Common myeloid progenitor, CD34-positive (primary cell): Measurements from ENCODE around the gene FIP1L1.

Source experiments
- CTCF ChIA-PET: fragments of 350-600 bp; sonication (Branson Sonifier 250); formaldehyde crosslinking; loops from one replicate; lab custom pipeline; 2021; ENCODE audit warnings: antibody characterized with exemption; lab: Charles Lee
- POLR2A ChIA-PET: fragments of 350-600 bp; sonication (Branson Sonifier 250); formaldehyde crosslinking; loops from one replicate; lab custom pipeline; 2021; ENCODE audit warnings: antibody characterized with exemption; lab: Charles Lee
- DNase-seq, 3 donors: peaks; one replicate each; pipeline versions ENCODE4 v3.0.0 to v3.0.0-alpha.2; 2013
- H3K27ac ChIP-seq, 2 experiments: 1 replicate in 1 of 2; 2 replicates in 1 of 2; pipeline ENCODE4 v1.7.0; 2013; ENCODE audit warnings: inconsistent platforms in 2 of 2, low read length in 2 of 2, mild to moderate bottlenecking in 2 of 2, low read depth in 1 of 2, moderate library complexity in 1 of 2; ENCODE audit not compliant: severe bottlenecking in 2 of 2, insufficient read depth in 1 of 2, poor library complexity in 1 of 2
- H3K27me3 ChIP-seq, 5 experiments: replicated peaks in 2 of 5; 1 replicate in 3 of 5; 2 replicates in 2 of 5; pipeline versions ENCODE4 v1.6.1 to v1.7.0; 2013; ENCODE audit warnings: low read length in 4 of 5, mild to moderate bottlenecking in 2 of 5, moderate library complexity in 2 of 5, inconsistent platforms in 1 of 5; ENCODE audit not compliant: insufficient read depth in 5 of 5, control insufficient read depth in 4 of 5
- H3K36me3 ChIP-seq, 4 experiments: 1 replicate in 2 of 4; 2 replicates in 2 of 4; pipeline versions ENCODE4 v1.6.1 to v1.7.0; 2013; ENCODE audit warnings: low read length in 3 of 4, control low read depth in 1 of 4, mild to moderate bottlenecking in 1 of 4; ENCODE audit not compliant: control insufficient read depth in 4 of 4, insufficient read depth in 4 of 4
- H3K4me1 ChIP-seq, 4 experiments: 1 replicate in 3 of 4; 2 replicates in 1 of 4; pipeline versions ENCODE4 v1.6.1 to v1.7.1; 2013; ENCODE audit warnings: low read length in 3 of 4, mild to moderate bottlenecking in 3 of 4, control low read depth in 1 of 4, inconsistent platforms in 1 of 4, moderate library complexity in 1 of 4; ENCODE audit not compliant: control insufficient read depth in 4 of 4, insufficient read depth in 4 of 4; ENCODE audit errors: control extremely low read depth in 1 of 4
- H3K4me3 ChIP-seq, 7 experiments: 1 replicate in 4 of 7; 2 replicates in 3 of 7; pipeline versions ENCODE4 v1.5.1 to v1.7.0; 2013; ENCODE audit warnings: mild to moderate bottlenecking in 7 of 7, low read length in 6 of 7, moderate library complexity in 6 of 7, inconsistent platforms in 2 of 7, low read depth in 2 of 7, control low read depth in 1 of 7; ENCODE audit not compliant: insufficient read depth in 4 of 7, control insufficient read depth in 1 of 7; ENCODE audit errors: extremely low read depth in 1 of 7
- H3K9me3 ChIP-seq, 5 experiments: 1 replicate in 4 of 5; 2 replicates in 1 of 5; pipeline versions ENCODE4 v1.6.1 to v1.7.1; 2013; ENCODE audit warnings: low read length in 4 of 5, mild to moderate bottlenecking in 2 of 5, inconsistent platforms in 1 of 5, low read depth in 1 of 5, moderate library complexity in 1 of 5; ENCODE audit not compliant: control insufficient read depth in 4 of 5, insufficient read depth in 2 of 5; ENCODE audit errors: control extremely low read depth in 1 of 5
- WGBS: methylation state at CpG from one replicate; pipeline ENCODE4 v1.1.5; 2013; ENCODE audit not compliant: insufficient coverage; 5-methylcytosine and 5-hydroxymethylcytosine counted together

Gene FIP1L1

DNA sequence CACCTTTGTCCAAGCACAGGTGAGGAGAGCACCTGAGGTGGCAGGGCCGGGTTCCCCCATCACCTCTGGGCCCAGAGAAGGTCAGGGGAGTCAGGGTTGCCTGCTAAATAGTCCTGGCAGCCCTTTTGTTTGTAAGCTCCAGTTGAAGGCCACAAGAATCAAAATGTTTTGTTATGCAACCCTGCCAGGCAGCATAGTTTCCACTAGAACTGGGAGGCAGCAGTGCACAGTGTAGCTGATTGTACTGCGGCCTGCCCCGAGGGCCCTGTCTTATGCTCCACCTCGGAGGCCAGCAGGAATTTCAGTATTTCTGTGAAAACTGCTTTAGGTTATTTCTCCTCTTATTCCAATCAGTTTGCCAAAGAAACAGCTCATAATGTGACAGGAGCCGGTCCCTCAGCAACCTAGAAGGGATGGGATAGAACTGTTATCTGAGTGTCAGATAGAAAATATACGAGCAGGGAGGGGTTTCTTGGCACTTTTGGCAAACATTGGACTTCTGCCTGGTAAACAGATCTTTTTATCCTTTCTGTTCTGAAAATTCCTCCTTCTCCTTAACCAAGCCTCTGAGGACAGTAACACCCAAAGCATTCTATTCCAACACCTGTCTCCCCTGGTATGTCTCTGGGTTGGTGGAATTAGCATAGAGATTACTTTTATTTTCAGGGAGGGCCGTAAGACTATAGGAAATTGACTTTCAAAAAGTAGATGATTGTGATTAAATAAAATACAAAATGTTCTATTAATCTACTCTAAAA is 120.2 kb downstream of the FIP1L1 start:
- no peaks in the 10 kb centered on the region for H3K27me3 ChIP-seq
- WGBS, result 100% methylated on average over 3 of the region's 7 CpGs
- no peak overlapping the region for H3K4me3 ChIP-seq
- no peaks in the 10 kb centered on the region for H3K36me3 ChIP-seq
- ChIA-PET POLR2A (no interaction called here), CTCF (interaction anchor here (1.1 kb wide), 1 partner anchor 10 kb away, joined by 4 read pairs; no protein-coding TSS in a partner anchor)
- H3K4me1 ChIP-seq, result no peaks in the 10 kb centered on the region
- DNase-seq, result no peak
- no peaks in the 10 kb centered on the region for H3K9me3 ChIP-seq
- H3K27ac ChIP-seq, result no peak overlapping the region

DNA sequence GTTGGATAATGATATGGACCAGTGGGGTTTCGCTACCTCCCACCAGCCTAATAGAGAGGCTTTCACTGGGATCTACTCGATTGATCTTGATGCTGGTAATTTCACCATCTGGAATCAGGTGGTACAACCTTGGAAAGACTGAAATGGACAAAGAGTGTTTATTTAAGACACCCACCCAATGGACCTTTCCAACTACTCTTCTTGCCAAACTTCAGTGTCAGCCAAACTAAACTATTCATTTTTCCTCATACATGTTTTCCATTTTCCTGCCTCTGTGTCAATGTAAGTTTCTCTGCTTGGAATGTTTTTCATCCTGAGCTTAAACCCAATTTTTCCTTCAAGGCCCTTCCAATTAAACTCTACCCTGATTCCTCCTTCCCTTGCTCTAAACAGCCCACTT is 121.3 kb downstream of the FIP1L1 start:
- DNase-seq, result no peak

DNA sequence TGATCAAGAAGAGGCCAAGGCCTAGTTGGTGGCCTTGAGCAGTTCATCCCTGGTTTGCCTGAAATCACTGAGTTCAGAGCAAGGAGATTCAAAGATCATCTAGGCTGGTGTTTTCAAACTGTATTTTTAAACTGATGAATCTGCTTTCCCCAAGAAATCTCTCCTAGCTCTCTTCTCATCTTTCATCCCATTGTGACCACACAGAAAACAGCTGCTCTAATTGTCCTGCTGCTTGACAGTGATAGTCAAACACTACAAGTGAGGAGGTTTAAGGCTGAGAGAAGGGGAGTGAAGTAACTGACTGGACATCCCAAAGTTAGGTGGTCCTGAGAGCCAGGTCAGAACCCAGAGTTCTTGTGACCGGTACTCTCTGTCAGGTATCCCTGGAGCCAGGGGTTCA is 122.3 kb downstream of the FIP1L1 start:
- ChIA-PET POLR2A (no interaction called here), CTCF (no interaction called here)
- Histone ChIP-seq H3K4me1 (no peaks in the 10 kb centered on the region), H3K4me3 (no peak overlapping the region), H3K27me3 (no peaks in the 10 kb centered on the region), H3K9me3 (no peaks in the 10 kb centered on the region), H3K27ac (no peak overlapping the region), H3K36me3 (no peaks in the 10 kb centered on the region)
- WGBS, result 100% methylated on average over 1 of the region's 1 CpG
- no peak for DNase-seq

More for the DNA sequence above, 121.3 kb downstream of the FIP1L1 start:
- Histone ChIP-seq H3K27me3 (no peaks in the 10 kb centered on the region), H3K4me3 (no peak overlapping the region), H3K9me3 (no peaks in the 10 kb centered on the region), H3K36me3 (no peaks in the 10 kb centered on the region), H3K27ac (no peak overlapping the region), H3K4me1 (no peaks in the 10 kb centered on the region)
- POLR2A ChIA-PET, result no interaction called here
- CTCF ChIA-PET, result no interaction called here
- no CpG with 5 or more reads among the region's 2 CpGs for WGBS

DNA sequence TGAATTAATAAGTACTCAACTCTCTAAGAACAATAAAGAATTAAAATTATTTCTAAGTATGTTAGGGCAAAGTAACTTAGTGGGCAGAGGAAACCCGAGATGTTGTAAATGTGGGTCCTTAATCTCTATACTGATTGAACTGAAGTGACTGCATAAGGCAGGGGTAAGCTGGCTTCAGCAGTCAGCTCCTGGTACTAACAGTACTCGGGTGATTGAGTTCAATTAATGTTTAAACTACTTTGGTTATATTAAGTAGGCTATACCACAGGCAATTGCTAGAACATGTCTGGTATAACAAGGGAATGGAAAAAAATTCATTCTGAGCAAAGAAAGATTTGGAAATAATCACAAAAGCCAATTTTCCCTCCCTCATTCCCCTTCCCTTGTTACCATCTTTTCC is 123.1 kb downstream of the FIP1L1 start:
- WGBS, result 100% methylated on average over 2 of the region's 2 CpGs

DNA sequence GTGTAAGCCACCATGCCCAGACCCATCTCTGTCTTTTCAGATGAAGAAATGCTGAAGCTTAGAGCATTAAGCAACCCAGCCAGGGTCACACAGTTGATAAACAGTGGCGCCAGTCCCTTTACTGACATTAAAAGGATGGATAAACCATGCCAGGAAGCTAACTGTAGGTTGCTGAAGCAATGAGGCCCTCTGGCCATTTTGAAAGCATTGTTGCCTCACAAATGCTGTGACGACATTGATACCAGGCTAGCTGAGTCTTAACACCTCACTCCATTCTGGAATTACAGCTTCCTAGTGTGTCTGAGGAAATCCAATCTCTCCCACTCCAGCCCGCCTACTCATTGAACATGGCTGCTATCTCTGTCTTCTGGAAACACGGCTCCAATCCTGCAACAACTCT is 124.1 kb downstream of the FIP1L1 start:
- H3K4me3 ChIP-seq, result no peak overlapping the region
- ChIA-PET POLR2A (no interaction called here), CTCF (interaction anchor here (1.1 kb wide), 1 partner anchor 16 kb away, joined by 3 read pairs; no protein-coding TSS in a partner anchor)
- no peak for DNase-seq
- 95% methylated on average over 2 of the region's 4 CpGs for WGBS
- no peaks in the 10 kb centered on the region for H3K9me3 ChIP-seq
- H3K36me3 ChIP-seq, result no peaks in the 10 kb centered on the region
- H3K27me3 ChIP-seq, result no peaks in the 10 kb centered on the region
- no peaks in the 10 kb centered on the region for H3K4me1 ChIP-seq
- H3K27ac ChIP-seq, result no peak overlapping the region

More for the DNA sequence above, 123.1 kb downstream of the FIP1L1 start:
- ChIA-PET CTCF (no interaction called here), POLR2A (no interaction called here)
- no peaks in the 10 kb centered on the region for H3K36me3 ChIP-seq
- H3K4me3 ChIP-seq, result no peak overlapping the region
- no peaks in the 10 kb centered on the region for H3K4me1 ChIP-seq
- no peaks in the 10 kb centered on the region for H3K9me3 ChIP-seq
- no peak for DNase-seq
- no peaks in the 10 kb centered on the region for H3K27me3 ChIP-seq
- no peak overlapping the region for H3K27ac ChIP-seq

DNA sequence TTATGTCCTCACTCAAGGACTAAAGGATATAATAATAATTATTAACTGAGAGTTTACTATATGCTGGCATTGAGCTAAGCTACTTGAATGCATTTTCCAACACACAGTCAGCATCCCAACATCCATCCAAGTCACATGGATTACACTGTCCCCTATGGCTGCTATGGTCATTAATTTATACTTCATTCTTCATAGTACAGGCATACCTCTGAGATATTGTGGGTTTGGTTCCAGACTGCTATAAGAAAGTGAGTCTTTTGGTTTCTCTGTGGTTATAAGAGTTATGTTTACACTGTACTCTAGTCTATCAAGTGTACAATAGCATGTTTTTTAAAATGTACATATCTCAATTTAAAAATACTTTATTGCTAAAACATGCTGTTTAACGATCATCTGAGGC is 124.7 kb downstream of the FIP1L1 start:
- Histone ChIP-seq H3K27ac (no peak overlapping the region), H3K4me1 (no peaks in the 10 kb centered on the region), H3K9me3 (no peaks in the 10 kb centered on the region), H3K4me3 (no peak overlapping the region), H3K27me3 (no peaks in the 10 kb centered on the region), H3K36me3 (no peaks in the 10 kb centered on the region)
- DNase-seq, result no peak
- no CpG with 5 or more reads among the region's 1 CpG for WGBS
- ChIA-PET POLR2A (interaction anchor here (0.6 kb wide), 1 partner anchor 92 kb away, joined by 4 read pairs; no protein-coding TSS in a partner anchor), CTCF (interaction anchor here (1.1 kb wide), 1 partner anchor 16 kb away, joined by 3 read pairs; no protein-coding TSS in a partner anchor)

DNA sequence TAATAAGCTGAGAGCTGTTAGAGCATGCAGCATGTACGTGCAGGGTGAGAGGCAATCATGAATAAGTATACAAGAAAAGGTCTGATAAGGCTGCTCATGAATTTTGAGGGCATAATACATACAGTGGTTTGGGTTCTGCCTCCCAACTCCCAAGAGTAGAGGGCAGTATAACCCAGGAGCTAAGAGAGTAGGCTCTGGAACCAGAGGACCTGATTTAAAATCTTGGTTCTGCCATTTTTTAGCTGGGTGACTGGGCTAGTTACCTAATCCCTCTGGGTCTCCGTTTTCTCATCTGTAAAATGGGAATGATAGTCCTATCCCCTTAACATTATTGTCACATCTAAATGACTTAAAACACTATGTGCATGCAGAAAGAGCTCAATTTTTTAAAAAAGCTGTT is 128.5 kb downstream of the FIP1L1 start:
- no peaks in the 10 kb centered on the region for H3K36me3 ChIP-seq
- H3K4me3 ChIP-seq, result no peak overlapping the region
- WGBS, result 91% methylated on average over 2 of the region's 2 CpGs
- ChIA-PET CTCF (interaction anchor here (1.2 kb wide), 1 partner anchor 20 kb away, joined by 3 read pairs; no protein-coding TSS in a partner anchor), POLR2A (no interaction called here)
- DNase-seq, result no peak
- no peak overlapping the region for H3K27ac ChIP-seq
- no peaks in the 10 kb centered on the region for H3K27me3 ChIP-seq
- H3K9me3 ChIP-seq, result no peaks in the 10 kb centered on the region
- H3K4me1 ChIP-seq, result peaks cover 0 to 3% (median 0%) of the 10 kb centered on the region in 4 experiments
